ENCODE results near the gene GUCY1B1. TPM values are rescaled to one million over a fixed set of nuclear protein-coding genes. Genes with fewer than 3 reads are reported as not detected.

GUCY1B1 gene
- total and polyA plus RNA-seq, 8 donors, result 5.3 to 59.8 (median 14.8) TPM; not detected in 1

GRCh38 chr4:155772459-155773195 lies 13.8 kb downstream of the GUCY1B1 start:
- H3K27ac ChIP-seq, result peak overlapping the region in 3 of 5 donors; percentile 16 to 46 (median 21)
- DNase-seq, result no peak
- intact Hi-C loops (cut with DNase I; ENCODE audit: low total_unique reads), result no loop called here
- 72 to 92% (median 88%) methylated on average over 8 of the region's 8 CpGs for WGBS, 5 donors
- TF ChIP-seq EP300 (IDR thresholded peaks at IDR 0.05), result no peak
- TF ChIP-seq POLR2A (IDR thresholded peaks at IDR 0.05), result no peak
- no peak for TF ChIP-seq POLR2AphosphoS5 (IDR thresholded peaks at IDR 0.05)
- no peak for TF ChIP-seq CTCF (IDR thresholded peaks at IDR 0.05)
- H3K27me3 ChIP-seq, result no peaks in the 10 kb centered on the region
- H3K36me3 ChIP-seq, result peaks cover 0 to 9% (median 3%) of the 10 kb centered on the region in 4 donors
- H3K9me3 ChIP-seq, result no peaks in the 10 kb centered on the region
- no peak overlapping the region for H3K4me3 ChIP-seq
- peaks cover 0 to 20% (median 14%) of the 10 kb centered on the region in 4 donors for H3K4me1 ChIP-seq

GRCh38 chr4:155773196-155773800 lies 14.5 kb downstream of the GUCY1B1 start:
- Histone ChIP-seq H3K4me1 (peaks cover 0 to 27% (median 20%) of the 10 kb centered on the region in 4 donors), H3K4me3 (no peak overlapping the region), H3K27me3 (no peaks in the 10 kb centered on the region), H3K27ac (peak overlapping the region in 3 of 5 donors; percentile 24 to 70 (median 65)), H3K36me3 (peaks cover 0 to 9% (median 3%) of the 10 kb centered on the region in 4 donors), H3K9me3 (no peaks in the 10 kb centered on the region)
- intact Hi-C loops (cut with DNase I; ENCODE audit: low total_unique reads), result no loop called here
- 78 to 88% (median 85%) methylated on average over 4 of the region's 4 CpGs for WGBS, 5 donors
- DNase-seq, result no peak
- no peak for TF ChIP-seq POLR2AphosphoS5 (IDR thresholded peaks at IDR 0.05)
- TF ChIP-seq CTCF (IDR thresholded peaks at IDR 0.05), result no peak
- no peak for TF ChIP-seq EP300 (IDR thresholded peaks at IDR 0.05)
- no peak for TF ChIP-seq POLR2A (IDR thresholded peaks at IDR 0.05)

- H3K9me3 ChIP-seq, result no peaks in the 10 kb centered on the region
- H3K4me1 ChIP-seq, result peaks cover 3 to 29% (median 19%) of the 10 kb centered on the region in 4 donors
- H3K36me3 ChIP-seq, result peaks cover 0 to 9% (median 3%) of the 10 kb centered on the region in 4 donors
- H3K27ac ChIP-seq, result peak overlapping the region in 3 of 5 donors; percentile 24 to 70 (median 65)
- no peaks in the 10 kb centered on the region for H3K27me3 ChIP-seq
- intact Hi-C loops (cut with DNase I; ENCODE audit: low total_unique reads), result no loop called here
- TF ChIP-seq POLR2AphosphoS5 (IDR thresholded peaks at IDR 0.05), result no peak
- no peak for TF ChIP-seq POLR2A (IDR thresholded peaks at IDR 0.05)
- no peak for TF ChIP-seq EP300 (IDR thresholded peaks at IDR 0.05)
- no peak for TF ChIP-seq CTCF (IDR thresholded peaks at IDR 0.05)
- 62 to 88% (median 82%) methylated on average over 4 of the region's 4 CpGs for WGBS, 5 donors
- no peak for DNase-seq
- H3K4me3 ChIP-seq, result no peak overlapping the region
Observed at GRCh38 chr4:155774033-155774432, 15.2 kb downstream of the GUCY1B1 start.

- intact Hi-C loops (cut with DNase I; ENCODE audit: low total_unique reads), result no loop called here
- WGBS, 5 donors, result 19 to 29% (median 21%) methylated on average over 3 of the region's 3 CpGs
- Histone ChIP-seq H3K36me3 (peaks cover 0 to 9% (median 3%) of the 10 kb centered on the region in 4 donors), H3K4me3 (no peak overlapping the region), H3K27me3 (no peaks in the 10 kb centered on the region), H3K9me3 (no peaks in the 10 kb centered on the region), H3K27ac (peak overlapping the region in 4 of 5 donors; percentile 40 to 63 (median 56)), H3K4me1 (peaks cover 5 to 36% (median 14%) of the 10 kb centered on the region in 4 donors)
- DNase-seq, result peak in 1 of 2 donors; percentile 89
- TF ChIP-seq POLR2AphosphoS5 (IDR thresholded peaks at IDR 0.05) (peak; percentile 29 to 33 (median 30)), EP300 (IDR thresholded peaks at IDR 0.05) (no peak)
Observed at GRCh38 chr4:155777971-155778735, 19.3 kb downstream of the GUCY1B1 start.
